ENCODE measurements around the gene BCL11A. TPM values are rescaled to one million over a fixed set of nuclear protein-coding genes. Genes with fewer than 3 reads are reported as not detected.

Gene BCL11A
- total RNA-seq, 1 experiment from 2014 or later = 91.4 TPM

GRCh38 chr2:60516383-60516811 is 37.1 kb downstream of the BCL11A start:
- Histone ChIP-seq H2BK5ac (ENCODE audit: insufficient read length, low read length) (no peak overlapping the region), H4K91ac (ENCODE audit: insufficient read length, low read depth, low read length) (no peak overlapping the region), H3K79me1 (ENCODE audit: insufficient read depth, low read depth, low read length, poor library complexity, severe bottlenecking) (peaks cover 13% of the 10 kb centered on the region), H3K27ac (ENCODE audit: insufficient read length, low read depth, low read length) (no peak overlapping the region), H3K4me2 (ENCODE audit: insufficient read depth, insufficient read length, low read length) (no peak overlapping the region), H3K14ac (ENCODE audit: insufficient read depth, low read length) (no peak overlapping the region), H3K9me3 (ENCODE audit: control insufficient read depth, low read depth, low read length) (no peaks in the 10 kb centered on the region), H2BK120ac (ENCODE audit: low read depth, low read length, poor library complexity, severe bottlenecking) (no peak overlapping the region), H4K5ac (ENCODE audit: insufficient read length, low read depth, low read length) (no peak overlapping the region), H3K56ac (ENCODE audit: insufficient read length, low read depth, low read length) (no peak overlapping the region), H3T11ph (ENCODE audit: low read length) (no peak overlapping the region), H3K4me1 (ENCODE audit: insufficient read depth, low read length) (peaks cover 52% of the 10 kb centered on the region), H2AFZ (ENCODE audit: low read length) (no peak overlapping the region), H3K23me2 (ENCODE audit: insufficient read length, low read depth, low read length, poor library complexity, severe bottlenecking) (no peaks in the 10 kb centered on the region), H2BK15ac (ENCODE audit: low read depth, low read length) (no peak overlapping the region), H2BK12ac (ENCODE audit: insufficient read length, low read depth, low read length) (no peak overlapping the region), H3K18ac (ENCODE audit: insufficient read length, low read depth, low read length) (no peak overlapping the region), H3K79me2 (ENCODE audit: insufficient read depth, low read length) (peaks cover 29% of the 10 kb centered on the region; the same call in 1 of the 2 replicates), H3K23ac (ENCODE audit: insufficient read length, low read depth, low read length) (no peak overlapping the region), H2AK5ac (ENCODE audit: insufficient read length, low read length) (no peak overlapping the region), H3K27me3 (ENCODE audit: insufficient read depth, low read length) (no peaks in the 10 kb centered on the region), H2BK20ac (ENCODE audit: low read depth, low read length, poor library complexity, severe bottlenecking) (no peak overlapping the region), H3K4ac (ENCODE audit: low read depth, low read length) (no peak overlapping the region), H4K8ac (replicated peaks; ENCODE audit: insufficient read length, low read depth, low read length) (no peak overlapping the region), H4K20me1 (ENCODE audit: control insufficient read depth, insufficient read depth, insufficient read length) (no peaks in the 10 kb centered on the region), H3K9ac (ENCODE audit: extremely low read depth, insufficient read length, low read length) (no peak overlapping the region)
- Mint-ChIP-seq H3K27me3 (ENCODE audit: low read depth) (no peaks in the 10 kb centered on the region), H3K9me3 (no peaks in the 10 kb centered on the region), H3K27ac (peak overlapping the region; percentile 22 to 91 (median 79); a peak in 6 of 7 replicates), H3K4me3 (no peak overlapping the region), H3K4me1 (peaks cover 83 to 90% of the 10 kb centered on the region in 2 experiments), H3K36me3 (ENCODE audit: insufficient read depth in 1 of 3, low read depth in 3 of 3) (peaks cover 3 to 43% (median 30%) of the 10 kb centered on the region in 3 experiments; a peak in 6 of 7 replicates)
- no peak for TF ChIP-seq CTCF (conservative IDR thresholded peaks at IDR 0.05)
- WGBS (ENCODE audit: extremely low coverage, insufficient read length, low lambda C conversion rate) = no CpG with 5 or more reads among the region's 6 CpGs
- peak; percentile 16 for DNase-seq
